ENCODE results near the gene ATG101. TPM values are rescaled to one million over a fixed set of nuclear protein-coding genes. Genes with fewer than 3 reads are reported as not detected.

ATG101 gene
- total RNA-seq, 1 experiment from 2014 or later = 92.1 TPM

- DNase-seq (ENCODE audit: extremely low read depth, low read depth) = no peak
Measured at GRCh38 chr12:52056801-52057637, 12.8 kb upstream of the ATG101 start.

DNA sequence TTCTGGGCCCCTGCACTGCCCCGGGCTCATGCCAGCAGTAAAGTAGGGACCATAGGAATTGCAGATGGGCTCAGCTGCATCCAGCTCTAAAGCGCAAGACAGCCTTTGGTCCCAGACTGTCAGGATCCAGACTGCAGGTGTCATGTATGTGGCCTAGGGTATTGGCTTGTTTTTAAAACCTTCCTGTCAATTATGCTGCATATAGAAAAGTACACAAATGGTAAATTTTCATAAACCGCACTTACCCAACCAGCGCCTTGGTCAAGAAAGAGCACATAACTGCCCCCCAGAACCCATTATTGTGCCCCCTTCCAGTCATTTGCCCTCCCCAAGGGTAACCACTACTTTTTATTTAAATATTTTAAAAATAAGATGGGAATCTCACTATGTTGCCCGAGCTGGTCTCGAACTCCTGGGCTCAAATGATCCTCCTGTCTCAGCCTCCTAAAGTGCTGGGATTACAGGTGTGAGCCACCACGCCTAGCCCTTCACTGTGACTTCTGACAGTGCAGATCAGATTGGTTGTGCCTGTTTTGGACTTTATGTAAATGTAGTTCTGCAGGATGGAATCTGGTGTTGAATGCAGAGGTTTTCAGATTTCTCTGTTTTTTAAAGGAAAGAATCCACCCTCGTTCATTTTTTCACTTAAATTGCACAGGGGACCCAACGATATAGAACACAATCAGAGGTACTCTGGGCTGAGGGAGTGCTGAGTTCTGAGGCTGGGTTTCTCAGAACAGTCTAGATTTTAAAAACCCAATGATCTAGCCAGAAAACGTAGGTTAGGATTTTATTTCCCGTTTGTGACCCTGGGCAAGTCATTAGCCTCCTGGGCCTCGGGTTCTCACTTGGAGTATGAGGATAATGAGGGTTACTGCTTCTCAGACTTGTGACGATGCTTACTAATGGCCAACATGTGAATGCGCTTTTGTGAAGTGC lies 11.9 kb upstream of the ATG101 start:
- DNase-seq (ENCODE audit: extremely low read depth, low read depth) = no peak

- DNase-seq (ENCODE audit: extremely low read depth, low read depth) = no peak
Measured at GRCh38 chr12:52058631-52059361, 11.0 kb upstream of the ATG101 start.

- DNase-seq (ENCODE audit: extremely low read depth, low read depth) = no peak
Measured at GRCh38 chr12:52059582-52060497, 9.9 kb upstream of the ATG101 start.

DNA sequence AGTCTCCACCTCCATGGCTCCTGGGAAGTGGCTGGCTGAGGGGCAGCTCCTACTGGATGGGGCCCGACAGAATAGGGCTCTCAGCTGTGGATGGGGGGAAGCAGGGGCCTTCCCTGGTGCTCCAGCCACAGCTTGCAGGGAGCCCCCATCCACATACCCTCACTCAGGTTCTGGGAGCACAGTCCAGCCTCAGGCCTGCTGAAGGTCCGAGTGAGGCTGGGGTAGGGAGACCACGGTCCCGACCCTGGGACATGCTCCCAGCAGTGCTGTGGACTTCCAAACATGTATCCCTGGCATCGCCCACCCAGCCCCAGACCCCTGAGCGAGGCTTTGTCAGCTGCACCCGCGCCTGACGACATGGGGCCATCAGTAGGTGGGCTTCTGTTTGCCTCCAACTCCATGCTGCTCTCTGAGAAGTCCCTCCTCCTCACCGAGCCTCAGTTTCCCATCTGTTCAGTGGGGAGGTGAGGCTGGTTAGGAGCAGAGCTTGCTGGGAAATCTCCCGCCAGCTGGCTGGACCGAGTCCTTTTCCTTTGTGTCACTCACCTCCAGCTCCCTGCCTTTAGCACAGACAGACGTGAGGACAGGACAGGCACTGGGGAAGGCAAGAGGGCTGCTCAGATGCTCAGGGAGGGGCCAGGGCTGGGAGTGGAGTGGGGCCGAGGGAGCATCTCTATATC lies 9.1 kb upstream of the ATG101 start:
- DNase-seq (ENCODE audit: extremely low read depth, low read depth) = no peak

- no peak for DNase-seq (ENCODE audit: extremely low read depth, low read depth)
Measured at GRCh38 chr12:52061470-52062166, 8.2 kb upstream of the ATG101 start.

DNA sequence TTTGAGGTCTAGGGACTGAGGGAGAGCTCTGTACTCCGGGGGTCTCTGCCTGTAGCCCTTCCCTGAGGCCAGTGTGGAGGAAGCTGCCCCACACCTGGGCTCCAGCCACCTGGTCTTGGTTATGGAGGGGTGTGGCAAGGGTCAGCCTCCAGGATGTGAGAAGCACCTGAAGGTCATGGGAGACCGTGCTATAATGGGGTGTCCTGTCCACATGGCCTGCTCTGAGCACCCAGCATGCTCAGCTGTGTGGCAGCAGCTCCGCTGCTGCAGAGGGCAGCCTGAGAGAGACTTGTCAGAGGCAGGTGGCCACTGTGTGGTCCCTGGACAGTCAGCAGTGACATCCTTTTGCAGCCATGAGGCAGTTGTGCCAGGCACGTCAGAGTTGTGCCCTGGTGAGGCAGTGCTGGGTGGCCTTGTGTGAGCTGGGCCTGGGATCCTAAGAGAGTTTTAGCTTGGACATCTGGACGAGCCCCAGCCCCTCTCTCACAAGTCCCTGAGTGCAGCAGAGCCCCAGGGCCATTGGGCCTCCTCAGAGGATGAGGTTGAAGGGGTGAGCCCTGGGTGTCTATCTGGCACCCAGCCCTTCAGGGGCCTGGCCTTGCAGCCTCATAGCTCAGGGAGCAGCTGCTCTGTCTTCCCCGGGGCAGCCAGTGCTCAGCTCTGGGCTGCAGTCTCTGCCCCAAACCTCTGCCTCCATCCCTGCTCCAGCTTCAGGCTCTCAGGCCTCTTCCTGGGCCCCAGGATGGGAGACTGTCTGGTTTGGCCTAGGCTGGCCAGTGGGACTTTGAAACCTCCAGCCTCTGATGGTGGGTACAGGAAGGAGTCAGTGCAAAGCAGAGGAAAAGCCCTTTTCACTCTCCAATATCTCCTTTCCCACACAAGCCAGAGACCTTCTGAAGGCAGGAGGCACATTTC lies 7.4 kb upstream of the ATG101 start:
- DNase-seq (ENCODE audit: extremely low read depth, low read depth) = no peak

- DNase-seq (ENCODE audit: extremely low read depth, low read depth) = no peak
Measured at GRCh38 chr12:52063082-52063924, 6.5 kb upstream of the ATG101 start.

DNA sequence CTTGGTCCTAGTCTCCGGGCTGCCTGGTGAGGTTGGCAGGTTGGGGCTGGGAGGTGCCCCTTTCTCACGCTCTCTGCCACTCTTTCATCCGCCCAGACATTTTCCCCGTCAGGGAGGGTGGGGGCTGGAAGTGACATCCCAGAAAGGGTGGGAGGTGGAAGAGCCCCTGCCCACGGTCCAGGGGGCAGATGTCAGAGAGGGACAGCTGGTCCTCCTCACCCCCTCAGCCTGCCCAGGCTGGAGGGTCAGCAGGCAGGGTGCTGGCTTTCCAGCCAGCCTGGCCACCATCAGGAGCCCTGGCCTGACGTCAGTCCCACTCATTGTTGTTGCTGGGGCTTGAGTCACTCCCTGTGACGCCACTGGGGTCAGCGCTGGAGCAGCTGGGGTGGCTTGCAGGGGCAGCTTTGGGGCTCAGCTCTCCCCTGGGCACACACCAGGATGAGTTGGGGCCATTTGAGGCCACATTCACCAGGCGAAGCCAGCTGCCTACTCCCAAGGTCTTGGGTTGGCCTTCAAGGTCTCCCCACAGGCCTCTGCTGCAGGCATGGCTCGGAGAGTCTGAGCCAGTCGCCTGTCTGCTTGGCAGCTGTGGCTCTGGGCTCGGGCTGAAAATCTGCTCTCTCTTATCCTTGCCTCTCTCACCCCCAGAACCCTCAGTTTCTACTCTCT lies 5.7 kb upstream of the ATG101 start:
- peak; percentile 89 for DNase-seq (ENCODE audit: extremely low read depth, low read depth)

GRCh38 chr12:52066346-52067080 lies 3.3 kb upstream of the ATG101 start:
- DNase-seq (ENCODE audit: extremely low read depth, low read depth) = no peak

DNA sequence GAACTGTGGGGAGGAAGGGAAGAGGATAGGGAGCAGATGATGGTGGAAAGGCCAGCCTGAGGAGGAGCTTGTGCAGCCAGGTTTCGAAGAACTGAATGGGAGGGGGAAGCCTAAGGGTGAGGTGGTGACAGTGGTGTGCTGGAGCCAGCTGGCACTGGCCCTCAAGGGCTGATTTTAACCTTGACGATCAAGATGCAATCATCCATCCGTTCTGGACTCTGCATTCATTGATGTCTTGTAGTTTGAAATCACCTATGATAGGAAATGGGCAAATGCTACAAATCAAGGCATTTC lies 2.8 kb upstream of the ATG101 start:
- no peak for DNase-seq (ENCODE audit: extremely low read depth, low read depth)

- no peak for DNase-seq (ENCODE audit: extremely low read depth, low read depth)
Measured at GRCh38 chr12:52070185-52070925, 577 bp downstream of the ATG101 start.

- DNase-seq (ENCODE audit: extremely low read depth, low read depth) = no peak
Measured at GRCh38 chr12:52073531-52074381, 4.0 kb downstream of the ATG101 start.
